GM12872 (cell line): ENCODE measurements around the gene CGNL1.
A peak's percentile ranks its signal among the peaks of the same experiment; 100 is the strongest.

Experiments
- CTCF ChIP-seq: IDR thresholded peaks from 3 replicates; pipeline ENCODE4 v1.5.1; 2011; ENCODE audit warnings: low read depth, mild to moderate bottlenecking, low read length, moderate library complexity; ENCODE audit not compliant: insufficient read depth

Gene CGNL1

GRCh38 chr15:57525581-57525980 lies 149.3 kb downstream of the CGNL1 start:
- TF ChIP-seq CTCF = no peak

GRCh38 chr15:57526076-57526475 lies 149.8 kb downstream of the CGNL1 start:
- TF ChIP-seq CTCF = no peak

- TF ChIP-seq CTCF = no peak
Measured at GRCh38 chr15:57526615-57527014, 150.3 kb downstream of the CGNL1 start.

- TF ChIP-seq CTCF = peak; percentile 55
Measured at GRCh38 chr15:57527382-57528091, 151.2 kb downstream of the CGNL1 start.

GRCh38 chr15:57528940-57529565 lies 152.7 kb downstream of the CGNL1 start:
- no peak for TF ChIP-seq CTCF

GRCh38 chr15:57529748-57530147 lies 153.4 kb downstream of the CGNL1 start:
- no peak for TF ChIP-seq CTCF

GRCh38 chr15:57532731-57533447 lies 156.6 kb downstream of the CGNL1 start:
- TF ChIP-seq CTCF = no peak
